Activated CD4-positive, alpha-beta memory T cell treated with anti-CD3 and anti-CD28 coated beads for 36 hours (primary cell): ENCODE data around the gene DPPA4. TPM values are rescaled to one million over a fixed set of nuclear protein-coding genes. Genes with fewer than 3 reads are reported as not detected.

Experiments
- CTCF ChIA-PET: fragments of 350-600 bp; sonication (Branson Sonifier 250); formaldehyde crosslinking; loops from one replicate; lab custom pipeline; 2021; ENCODE audit warnings: antibody characterized with exemption, inconsistent platforms; lab: Charles Lee
- POLR2A ChIA-PET: fragments of 350-600 bp; sonication (Branson Sonifier 250); formaldehyde crosslinking; loops from one replicate; lab custom pipeline; 2021; ENCODE audit warnings: antibody characterized with exemption; lab: Charles Lee
- DNase-seq: peaks from one replicate; pipeline ENCODE4 v3.0.0-alpha.2; 2020
- H3K27ac Mint-ChIP-seq: one replicate; pipeline ENCODE4 v1.8.0; 2021; ENCODE audit warnings: mixed read lengths
- H3K27me3 Mint-ChIP-seq: one replicate; pipeline ENCODE4 v1.8.0; 2021; ENCODE audit warnings: mixed read lengths
- H3K36me3 Mint-ChIP-seq: one replicate; pipeline ENCODE4 v1.8.0; 2021; ENCODE audit warnings: mixed read lengths
- H3K4me1 Mint-ChIP-seq: one replicate; pipeline ENCODE4 v1.8.0; 2021; ENCODE audit warnings: low read depth, mixed read lengths
- H3K4me3 Mint-ChIP-seq: one replicate; pipeline ENCODE4 v1.8.0; 2021; ENCODE audit warnings: mild to moderate bottlenecking, mixed read lengths
- H3K9me3 Mint-ChIP-seq: one replicate; pipeline ENCODE4 v1.8.0; 2021; ENCODE audit warnings: mixed read lengths
- intact Hi-C: fragments of 100-400 bp; cut with micrococcal nuclease; formaldehyde crosslinking; loops from one replicate; pipeline ENCODE4 v1.15.1; 2023
- total RNA-seq, 2 experiments: library from RNA; stranded (reverse); gene quantifications; one replicate each; pipeline ENCODE4 v1.2.3, GENCODE V29; 2021

DPPA4 gene
- total RNA-seq, 2 experiments from 2014 or later: not detected

DNA sequence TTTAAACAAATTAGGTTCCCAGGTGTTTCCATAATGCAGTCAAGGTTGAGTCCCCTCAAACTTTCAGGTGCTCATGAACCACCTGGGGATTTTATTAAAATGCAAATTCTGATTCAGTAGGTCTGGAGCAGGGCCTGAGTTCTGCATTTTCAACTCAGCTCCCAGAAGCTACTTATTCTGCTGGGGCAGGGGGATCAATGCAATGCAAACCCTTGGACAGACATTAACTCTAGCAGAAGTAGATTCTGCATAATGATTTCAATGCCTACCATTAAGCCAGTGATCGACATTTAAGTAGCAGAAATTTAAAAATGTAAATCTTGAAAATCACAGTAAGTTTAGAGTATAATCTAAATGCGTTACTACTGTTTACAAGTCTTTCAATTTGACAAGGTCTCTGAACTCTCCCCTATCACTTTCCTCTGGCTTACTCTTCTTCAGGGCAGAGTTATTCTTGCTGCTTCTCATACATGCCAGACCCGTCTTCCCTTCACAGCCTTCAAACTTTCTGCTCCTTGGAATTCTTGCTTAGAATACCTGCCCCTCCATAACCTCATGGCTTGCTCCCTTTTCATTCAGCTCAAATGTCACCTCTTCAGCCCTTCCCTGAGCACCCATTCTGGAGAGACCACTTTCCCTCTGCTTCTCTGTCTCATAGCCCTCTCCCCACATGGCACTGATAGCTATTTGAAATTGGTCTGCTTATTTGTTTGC is 19.3 kb upstream of the DPPA4 start:
- CTCF ChIA-PET: interaction anchor here (0.5 kb wide), 1 partner anchor 15 kb away, joined by 3 read pairs; no protein-coding TSS in a partner anchor

DNA sequence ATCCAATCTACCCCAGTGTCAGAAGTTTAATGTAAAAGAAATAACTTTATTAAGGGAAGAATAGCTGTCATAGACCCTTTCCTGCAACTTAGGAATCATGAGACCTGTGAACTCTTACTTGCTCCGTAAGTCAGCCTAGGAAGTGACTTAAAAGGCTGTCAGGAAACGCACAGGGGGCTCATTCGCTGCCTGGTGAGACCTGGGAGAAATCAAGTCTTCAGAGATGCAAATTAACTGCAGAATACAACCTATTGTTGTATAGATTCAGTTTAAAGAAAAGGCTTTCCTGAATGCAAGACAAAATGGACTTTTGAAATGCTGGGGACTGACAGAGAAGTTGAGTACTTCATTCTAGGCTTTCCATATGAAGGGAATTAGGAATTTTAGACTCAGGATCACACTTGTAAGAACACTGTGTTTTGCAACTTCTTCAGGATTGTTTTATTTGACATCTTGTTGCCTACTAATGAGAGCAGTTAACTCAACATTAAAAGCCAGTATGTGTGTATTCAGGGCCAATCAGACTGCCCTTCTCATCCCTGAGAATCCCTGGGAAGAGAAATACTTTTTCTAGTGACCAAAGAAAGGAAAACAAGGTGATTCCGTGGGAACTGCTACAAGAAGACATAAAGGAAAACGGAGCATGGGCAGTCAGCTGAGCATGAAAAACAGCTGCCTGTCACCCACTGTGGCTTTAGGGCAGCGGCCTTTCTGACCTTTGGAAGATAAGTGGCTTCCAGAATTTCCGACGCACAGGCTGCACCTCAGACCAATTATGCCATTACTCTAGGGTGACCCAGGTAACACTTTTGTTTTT is 18.5 kb upstream of the DPPA4 start:
- Mint-ChIP-seq H3K4me1 (no peaks in the 10 kb centered on the region), H3K4me3 (no peak overlapping the region), H3K36me3 (no peaks in the 10 kb centered on the region), H3K9me3 (no peaks in the 10 kb centered on the region), H3K27ac (no peak overlapping the region), H3K27me3 (no peaks in the 10 kb centered on the region)
- CTCF ChIA-PET: interaction anchor here (0.5 kb wide), 1 partner anchor 14 kb away, joined by 3 read pairs; no protein-coding TSS in a partner anchor
- POLR2A ChIA-PET: no interaction called here
- no peak for DNase-seq
- intact Hi-C loops: no loop called here

More for the DNA sequence above, 19.3 kb upstream of the DPPA4 start:
- POLR2A ChIA-PET: no interaction called here
- intact Hi-C loops: no loop called here
- H3K4me1 Mint-ChIP-seq: no peaks in the 10 kb centered on the region
- DNase-seq: no peak
- no peak overlapping the region for H3K27ac Mint-ChIP-seq
- H3K36me3 Mint-ChIP-seq: no peaks in the 10 kb centered on the region
- H3K4me3 Mint-ChIP-seq: no peak overlapping the region
- no peaks in the 10 kb centered on the region for H3K9me3 Mint-ChIP-seq
- H3K27me3 Mint-ChIP-seq: no peaks in the 10 kb centered on the region

DNA sequence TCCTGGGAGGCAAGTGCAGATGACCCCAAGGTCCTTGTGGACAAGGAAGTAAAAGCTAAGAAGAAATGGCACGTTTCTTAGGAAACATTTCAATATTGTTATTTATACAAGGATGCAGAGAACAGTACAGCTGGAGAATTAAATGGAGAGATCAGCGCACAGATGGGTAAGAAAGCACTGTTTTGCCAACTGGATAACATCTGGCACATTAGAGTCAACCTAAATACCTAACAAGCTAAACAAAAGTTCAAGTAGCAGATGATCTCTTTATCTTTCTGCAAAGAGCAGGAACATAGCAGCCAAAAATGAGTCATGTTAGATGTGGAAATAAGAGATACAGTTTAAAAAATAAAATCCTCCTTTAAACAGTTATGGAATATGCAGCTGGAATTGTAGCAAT is 15.7 kb upstream of the DPPA4 start:
- POLR2A ChIA-PET: no interaction called here
- Mint-ChIP-seq H3K4me3 (no peak overlapping the region), H3K9me3 (no peaks in the 10 kb centered on the region), H3K27me3 (no peaks in the 10 kb centered on the region), H3K4me1 (no peaks in the 10 kb centered on the region), H3K27ac (no peak overlapping the region), H3K36me3 (no peaks in the 10 kb centered on the region)
- DNase-seq: no peak
- CTCF ChIA-PET: interaction anchor here (0.6 kb wide), 1 partner anchor 42 kb away, joined by 3 read pairs; no protein-coding TSS in a partner anchor
- intact Hi-C loops: no loop called here

DNA sequence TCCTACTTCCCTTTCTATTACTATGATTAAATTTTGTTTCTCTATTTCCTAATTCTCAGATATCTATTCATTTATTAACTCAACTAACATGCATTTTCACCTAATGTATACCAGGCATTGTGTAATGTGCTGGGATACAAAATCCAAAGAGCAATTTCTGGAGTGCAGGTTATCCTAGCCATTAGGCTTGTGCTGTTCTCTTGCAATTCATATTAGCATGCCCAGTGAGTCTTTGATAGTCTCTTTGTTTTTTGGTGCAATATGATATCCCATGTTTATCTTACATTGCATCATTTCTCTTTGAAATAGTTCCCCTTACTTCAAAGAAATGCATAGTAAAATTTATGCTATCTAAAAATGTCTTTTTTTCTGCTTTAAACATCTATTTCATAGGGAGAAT is 13.9 kb upstream of the DPPA4 start:
- peaks cover 2% of the 10 kb centered on the region for H3K27me3 Mint-ChIP-seq
- H3K4me3 Mint-ChIP-seq: no peak overlapping the region
- DNase-seq: no peak
- CTCF ChIA-PET: no interaction called here
- no peaks in the 10 kb centered on the region for H3K4me1 Mint-ChIP-seq
- POLR2A ChIA-PET: no interaction called here
- intact Hi-C loops: no loop called here
- no peak overlapping the region for H3K27ac Mint-ChIP-seq
- no peaks in the 10 kb centered on the region for H3K9me3 Mint-ChIP-seq
- H3K36me3 Mint-ChIP-seq: no peaks in the 10 kb centered on the region

DNA sequence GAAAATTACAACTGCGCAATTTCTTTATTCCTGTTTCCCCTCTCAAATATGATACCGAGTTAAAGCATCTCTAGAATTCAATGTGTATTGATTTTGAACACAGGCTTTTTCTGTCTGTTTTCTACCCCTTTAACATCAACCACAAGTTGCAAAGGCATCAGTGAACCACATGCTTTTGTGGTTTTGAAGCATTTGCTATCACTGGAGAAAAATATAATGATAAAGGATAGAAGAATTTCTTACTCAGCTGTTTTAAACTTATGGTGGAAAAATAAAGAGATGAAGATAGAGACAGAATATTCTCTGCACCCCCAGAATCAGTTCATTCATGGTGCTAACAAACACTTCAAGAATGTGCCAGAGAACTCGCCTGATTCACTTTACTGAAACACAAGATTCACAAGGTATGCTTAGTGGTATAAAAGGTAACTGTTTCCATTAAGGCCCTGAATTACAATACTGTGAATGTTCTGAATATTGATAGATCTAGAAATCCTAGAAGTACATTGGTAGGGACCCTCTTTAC is 9.5 kb upstream of the DPPA4 start:
- Mint-ChIP-seq H3K4me1 (no peaks in the 10 kb centered on the region), H3K36me3 (no peaks in the 10 kb centered on the region), H3K27ac (no peak overlapping the region), H3K27me3 (peaks cover 2% of the 10 kb centered on the region), H3K4me3 (no peak overlapping the region), H3K9me3 (no peaks in the 10 kb centered on the region)
- intact Hi-C loops: no loop called here
- DNase-seq: no peak
- POLR2A ChIA-PET: no interaction called here
- CTCF ChIA-PET: no interaction called here

DNA sequence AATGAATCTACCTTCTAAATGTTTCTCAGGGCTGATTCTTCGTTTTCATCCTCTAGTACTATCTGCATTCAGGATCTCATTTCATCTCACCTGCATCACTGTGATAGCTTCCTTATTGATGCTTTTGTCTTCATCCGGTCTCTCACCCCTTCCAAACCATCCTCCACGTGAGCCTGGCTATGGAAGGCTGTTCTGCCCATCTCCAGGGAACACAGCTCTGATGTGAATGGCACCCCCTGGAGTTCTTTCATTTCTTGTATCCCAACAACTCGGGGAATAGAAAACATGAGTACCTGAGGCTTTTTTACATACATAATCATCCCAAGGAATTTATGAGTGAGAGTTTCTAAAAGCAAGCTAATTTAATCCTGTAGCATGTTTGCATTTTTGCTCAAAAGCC is 8.8 kb upstream of the DPPA4 start:
- POLR2A ChIA-PET: no interaction called here
- Mint-ChIP-seq H3K9me3 (no peaks in the 10 kb centered on the region), H3K27me3 (peaks cover 2% of the 10 kb centered on the region), H3K4me1 (no peaks in the 10 kb centered on the region), H3K4me3 (no peak overlapping the region), H3K27ac (no peak overlapping the region), H3K36me3 (no peaks in the 10 kb centered on the region)
- intact Hi-C loops: no loop called here
- CTCF ChIA-PET: interaction anchor here (0.5 kb wide), 1 partner anchor 246 kb away, joined by 3 read pairs; no protein-coding TSS in a partner anchor
- DNase-seq: no peak

DNA sequence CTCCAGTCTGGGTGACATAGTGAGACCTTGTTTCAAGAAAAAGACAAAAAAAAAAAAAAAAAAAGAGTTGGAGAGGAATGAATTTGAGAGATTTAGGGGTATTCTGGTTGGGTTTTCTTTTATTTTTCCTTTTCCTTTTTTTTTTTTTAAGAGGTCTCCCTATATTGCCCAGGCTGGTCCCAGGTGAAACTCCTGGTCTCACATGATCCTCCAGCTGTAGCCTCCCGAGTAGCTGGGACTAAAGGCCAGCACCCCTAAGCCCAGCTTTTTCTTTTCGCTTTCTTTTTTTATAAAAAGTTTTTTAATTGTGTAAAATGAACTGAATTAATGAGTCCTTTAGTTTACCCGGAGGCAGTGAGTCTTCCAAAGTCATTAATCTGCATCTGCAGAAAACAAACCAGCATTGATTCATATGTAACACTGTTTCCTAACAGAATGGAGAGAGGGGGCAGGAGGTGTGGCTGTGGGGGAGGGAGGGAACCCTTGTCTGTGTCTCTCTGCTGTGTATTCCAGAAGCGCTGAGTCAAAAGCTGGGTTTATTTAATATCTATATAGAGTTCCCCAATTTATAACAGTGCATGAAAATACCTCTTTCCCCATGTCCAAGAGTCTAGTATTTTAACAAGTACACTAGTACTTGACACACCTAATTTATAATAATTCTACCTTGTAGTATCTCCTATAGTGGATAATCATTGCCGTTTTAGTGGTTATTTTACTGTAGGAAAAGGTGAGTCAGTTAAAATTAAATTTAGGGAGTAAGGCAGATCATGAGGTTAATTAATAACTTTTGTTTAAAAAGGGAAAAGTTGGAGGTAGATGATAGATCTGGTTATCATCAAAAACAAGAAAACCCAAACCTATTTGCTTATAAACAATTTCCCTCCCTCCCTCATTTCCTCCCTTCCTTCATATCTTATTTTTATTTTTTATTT is 2.6 kb upstream of the DPPA4 start:
- Mint-ChIP-seq H3K4me1 (peaks cover 8% of the 10 kb centered on the region), H3K9me3 (no peaks in the 10 kb centered on the region), H3K27me3 (peaks cover 19% of the 10 kb centered on the region), H3K4me3 (no peak overlapping the region), H3K36me3 (peaks cover 1% of the 10 kb centered on the region), H3K27ac (no peak overlapping the region)
- ChIA-PET CTCF (no interaction called here), POLR2A (no interaction called here)
- intact Hi-C loops: no loop called here
- DNase-seq: no peak

DNA sequence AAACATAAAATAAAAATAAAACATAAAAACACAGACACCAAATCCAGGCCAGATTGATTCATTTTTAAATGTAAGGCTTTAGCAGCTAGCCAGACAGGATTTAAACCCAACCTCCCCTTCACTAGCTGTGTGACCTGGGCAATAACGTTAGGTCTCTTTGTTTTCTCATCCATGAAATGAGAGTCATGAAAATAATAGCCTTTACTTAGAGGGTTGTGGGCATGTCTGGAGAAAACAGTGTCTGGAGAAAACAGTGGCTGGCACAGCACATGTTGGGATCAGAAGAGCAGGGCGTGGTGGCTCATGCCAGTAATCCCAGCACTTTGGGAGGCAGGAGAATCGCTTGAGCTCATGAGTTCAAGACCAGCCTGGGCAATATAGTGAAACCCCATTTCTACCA is 1.9 kb upstream of the DPPA4 start:
- H3K4me1 Mint-ChIP-seq: peaks cover 8% of the 10 kb centered on the region
- H3K9me3 Mint-ChIP-seq: no peaks in the 10 kb centered on the region
- no peak for DNase-seq
- no peak overlapping the region for H3K4me3 Mint-ChIP-seq
- H3K36me3 Mint-ChIP-seq: peaks cover 1% of the 10 kb centered on the region
- POLR2A ChIA-PET: no interaction called here
- CTCF ChIA-PET: no interaction called here
- H3K27ac Mint-ChIP-seq: no peak overlapping the region
- intact Hi-C loops: no loop called here
- peaks cover 21% of the 10 kb centered on the region for H3K27me3 Mint-ChIP-seq

DNA sequence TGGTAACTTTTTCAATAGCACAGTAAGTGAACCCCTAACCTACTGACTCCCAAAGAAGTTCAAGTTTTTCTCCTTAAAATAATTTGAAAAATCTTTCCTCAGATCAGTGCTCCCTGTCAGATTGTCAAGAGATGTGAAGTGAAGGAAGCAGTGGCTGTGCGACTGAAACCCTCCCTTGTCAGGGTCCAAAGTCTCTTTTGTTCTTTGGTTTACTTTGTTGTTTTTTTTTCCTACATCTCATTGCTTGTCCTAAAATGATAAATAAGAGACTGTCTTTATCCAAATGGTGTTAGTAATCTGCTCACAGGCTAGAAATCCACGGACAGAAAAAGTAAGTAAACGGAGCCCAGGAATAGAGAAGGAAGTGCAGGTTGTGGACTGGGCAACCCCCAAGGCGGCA is 976 bp upstream of the DPPA4 start:
- Mint-ChIP-seq H3K9me3 (no peaks in the 10 kb centered on the region), H3K27ac (no peak overlapping the region), H3K27me3 (peaks cover 24% of the 10 kb centered on the region), H3K4me1 (peaks cover 8% of the 10 kb centered on the region), H3K4me3 (no peak overlapping the region), H3K36me3 (peaks cover 1% of the 10 kb centered on the region)
- no peak for DNase-seq
- CTCF ChIA-PET: no interaction called here
- intact Hi-C loops: no loop called here
- POLR2A ChIA-PET: no interaction called here

DNA sequence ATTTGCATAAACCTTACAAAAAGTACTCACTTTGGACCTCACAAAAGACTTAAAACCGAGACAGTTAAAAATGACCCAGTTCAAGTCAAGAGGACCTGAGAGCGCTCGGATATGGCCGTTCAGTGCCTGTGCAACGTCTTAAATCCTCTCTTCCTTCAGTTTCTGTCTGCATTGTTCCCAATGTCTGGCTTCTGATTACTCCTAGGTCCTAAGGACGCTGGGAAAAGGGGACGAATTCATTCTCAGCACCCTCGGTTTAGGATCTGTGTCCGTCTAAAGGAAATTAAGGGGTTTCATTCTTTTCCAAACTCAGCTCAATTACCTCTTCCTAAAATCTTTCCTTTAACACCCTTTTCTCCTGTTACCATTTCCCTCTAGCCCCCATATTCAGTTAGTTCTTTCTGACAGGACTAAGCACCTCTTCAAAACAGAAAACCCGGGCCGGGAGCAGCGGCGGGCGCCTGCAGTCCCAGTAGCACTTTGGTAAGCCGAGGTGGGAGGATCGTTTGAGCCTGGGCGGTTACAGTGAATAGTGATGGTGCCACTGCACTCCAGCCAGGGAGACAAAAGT is 970 bp downstream of the DPPA4 start:
- Mint-ChIP-seq H3K27ac (no peak overlapping the region), H3K4me3 (peak overlapping the region; percentile 48), H3K27me3 (peaks cover 24% of the 10 kb centered on the region), H3K36me3 (peaks cover 1% of the 10 kb centered on the region), H3K9me3 (no peaks in the 10 kb centered on the region), H3K4me1 (peaks cover 8% of the 10 kb centered on the region)
- peak; percentile 16 for DNase-seq
- ChIA-PET CTCF (no interaction called here), POLR2A (no interaction called here)
- intact Hi-C loops: no loop called here

DNA sequence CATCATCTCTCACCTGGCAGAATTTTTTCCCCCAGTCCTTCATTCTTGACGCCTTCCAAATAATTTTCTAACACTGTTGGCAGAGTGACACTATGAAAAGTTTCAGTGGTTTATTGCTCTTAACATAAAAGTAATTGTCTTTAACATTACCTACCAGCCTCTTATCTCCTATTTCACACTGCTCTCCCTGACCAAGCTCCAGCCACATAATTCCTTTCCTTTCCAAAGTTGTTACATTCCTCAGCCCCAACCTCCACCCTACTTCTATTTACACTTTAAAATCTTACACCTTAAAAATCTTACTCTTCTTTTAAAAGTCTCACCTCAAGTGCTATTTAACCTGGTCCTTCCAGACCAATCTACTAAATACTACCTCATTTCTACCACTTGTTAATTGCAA is 2.8 kb downstream of the DPPA4 start:
- H3K4me3 Mint-ChIP-seq: no peak overlapping the region
- intact Hi-C loops: no loop called here
- no peak for DNase-seq
- peaks cover 1% of the 10 kb centered on the region for H3K36me3 Mint-ChIP-seq
- peaks cover 8% of the 10 kb centered on the region for H3K4me1 Mint-ChIP-seq
- ChIA-PET CTCF (no interaction called here), POLR2A (no interaction called here)
- no peak overlapping the region for H3K27ac Mint-ChIP-seq
- peaks cover 24% of the 10 kb centered on the region for H3K27me3 Mint-ChIP-seq
- H3K9me3 Mint-ChIP-seq: no peaks in the 10 kb centered on the region
